MV-4-11 (cell line): ENCODE measurements around the gene MAPK1.
"Not testable (repeated sequence)": the region's sequence is repeated elsewhere in the genome, so short reads cannot be mapped to it uniquely, and the experiment has no call there.

Experiments
- DNase-seq: peaks from one replicate; lab custom pipeline; 2025; lab: John Stamatoyannopoulos, UW

Gene MAPK1

GRCh38 chr22:21867528-21868266 is at the start of gene MAPK1:
TSS of gene MAPK1 (minus strand) at chr22:21867645. CDS start at chr22:21867440, 205 bp downstream.
- DNase-seq: peak; percentile 81

- no peak for DNase-seq
These were observed 49.0 kb upstream of the MAPK1 start for GRCh38 chr22:21916309-21916918.

- no peak for DNase-seq
These were observed 48.3 kb upstream of the MAPK1 start for GRCh38 chr22:21915624-21916308.

GRCh38 chr22:21914033-21914642 is 46.7 kb upstream of the MAPK1 start:
- not testable (repeated sequence) for DNase-seq

GRCh38 chr22:21910367-21910766 is 42.9 kb upstream of the MAPK1 start:
- not testable (repeated sequence) for DNase-seq

GRCh38 chr22:21909871-21910270 is 42.4 kb upstream of the MAPK1 start:
- no peak for DNase-seq

GRCh38 chr22:21907638-21908522 is 40.4 kb upstream of the MAPK1 start:
- DNase-seq: no peak

GRCh38 chr22:21905234-21905633 is 37.8 kb upstream of the MAPK1 start:
- DNase-seq: not testable (repeated sequence)

- DNase-seq: no peak
These were observed 36.9 kb upstream of the MAPK1 start for GRCh38 chr22:21904250-21904789.

- DNase-seq: no peak
These were observed 35.8 kb upstream of the MAPK1 start for GRCh38 chr22:21903283-21903682.

GRCh38 chr22:21902296-21903087 is 35.0 kb upstream of the MAPK1 start:
- DNase-seq: no peak

- DNase-seq: no peak
These were observed 31.0 kb upstream of the MAPK1 start for GRCh38 chr22:21898354-21898896.

- DNase-seq: no peak
These were observed 29.6 kb upstream of the MAPK1 start for GRCh38 chr22:21896951-21897513.

GRCh38 chr22:21896275-21896674 is 28.8 kb upstream of the MAPK1 start:
- not testable (repeated sequence) for DNase-seq

GRCh38 chr22:21894799-21895198 is 27.4 kb upstream of the MAPK1 start:
- DNase-seq: no peak

GRCh38 chr22:21889251-21889990 is 22.0 kb upstream of the MAPK1 start:
- DNase-seq: no peak

GRCh38 chr22:21887841-21888240 is 20.4 kb upstream of the MAPK1 start:
- no peak for DNase-seq

GRCh38 chr22:21883930-21884329 is 16.5 kb upstream of the MAPK1 start:
- not testable (repeated sequence) for DNase-seq

- not testable (repeated sequence) for DNase-seq
These were observed 15.4 kb upstream of the MAPK1 start for GRCh38 chr22:21882754-21883333.
